ENCODE data around the gene ADH1A.
"Not testable (repeated sequence)": the region's sequence is repeated elsewhere in the genome, so short reads cannot be mapped to it uniquely, and the experiment has no call there.

ADH1A gene

DNA sequence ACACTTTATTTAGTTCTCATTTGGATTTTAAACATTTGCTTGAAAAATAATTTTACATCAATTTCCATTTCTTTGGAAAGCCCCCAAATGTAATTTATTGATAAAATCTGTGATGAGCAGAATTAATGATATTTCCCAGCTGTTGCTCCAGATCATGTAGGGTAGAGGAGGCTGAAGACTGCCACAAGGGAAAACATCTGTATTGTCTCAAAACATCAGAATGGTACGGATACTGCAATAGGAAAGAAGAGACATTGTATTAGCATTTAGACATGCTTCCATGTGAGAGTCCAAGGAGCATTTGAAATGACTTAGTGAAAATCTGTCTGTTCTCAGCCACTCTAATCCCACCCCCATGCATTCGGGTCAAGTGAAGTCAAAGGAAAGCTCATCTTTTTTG lies 14.4 kb downstream of the ADH1A start:
- no peak for DNase-seq

DNA sequence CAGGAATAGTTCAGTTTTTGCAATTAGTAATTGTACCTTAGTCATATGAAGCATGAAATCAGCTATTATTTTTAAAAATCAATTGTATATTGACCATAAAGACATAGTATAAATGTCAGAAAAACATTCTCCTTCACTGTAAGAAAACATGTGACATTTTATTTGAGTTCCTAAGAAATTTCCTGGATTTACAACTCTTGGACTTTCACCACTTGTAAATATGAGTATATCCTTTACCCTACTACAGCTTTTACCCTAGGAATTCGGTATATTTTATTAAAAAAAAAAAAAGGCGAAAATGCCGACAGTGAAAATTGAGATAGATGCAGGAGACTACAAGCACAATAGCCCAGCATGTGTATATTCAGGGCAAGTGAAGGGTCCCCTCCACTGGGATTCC lies 14.9 kb downstream of the ADH1A start:
- no peak for DNase-seq

- DNase-seq, result no peak
Observed at GRCh38 chr4:99275050-99275449, 15.7 kb downstream of the ADH1A start.

GRCh38 chr4:99273704-99274103 lies 17.1 kb downstream of the ADH1A start:
- DNase-seq, result no peak

DNA sequence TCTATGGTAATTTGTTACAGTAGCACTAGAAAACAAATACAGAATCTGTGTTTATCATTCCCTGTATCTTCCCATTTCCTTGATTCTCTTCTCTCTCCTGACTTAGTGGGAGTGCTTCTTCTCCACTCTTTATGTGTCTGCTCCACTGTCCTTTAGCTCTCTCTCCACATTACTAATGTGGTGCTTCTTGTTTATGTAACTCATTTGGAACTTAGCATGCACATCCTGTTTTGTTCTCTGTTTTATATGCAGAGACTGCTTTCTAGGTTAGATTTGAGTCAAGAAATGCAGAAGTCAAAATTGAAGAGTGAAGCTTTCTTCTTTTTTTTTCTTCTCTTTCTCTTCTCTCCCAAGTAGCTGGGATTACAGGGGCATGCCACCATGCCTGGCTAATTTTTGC lies 25.9 kb downstream of the ADH1A start:
- DNase-seq, result no peak

DNA sequence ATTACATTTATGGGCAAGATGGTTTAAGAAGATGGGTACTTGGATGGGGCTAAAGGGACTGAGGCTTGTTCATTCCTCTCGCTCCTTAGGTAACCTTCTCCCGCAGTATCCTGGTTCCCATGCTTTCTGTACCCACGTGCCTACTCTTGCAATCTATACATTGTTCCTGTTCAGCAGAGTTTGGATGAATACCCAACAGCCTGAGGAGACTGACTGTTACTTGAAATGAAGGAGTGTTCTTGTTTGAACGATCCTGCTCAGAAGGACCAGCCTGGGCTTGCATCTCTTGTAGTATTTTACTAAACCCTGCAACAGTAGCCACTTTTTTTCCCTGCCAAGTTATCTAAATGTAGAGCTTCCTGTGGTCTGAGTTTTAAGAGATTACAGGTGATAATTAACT lies 38.0 kb downstream of the ADH1A start:
- DNase-seq, result no peak

- no peak for DNase-seq
Observed at GRCh38 chr4:99248714-99249113, 42.1 kb downstream of the ADH1A start.

DNA sequence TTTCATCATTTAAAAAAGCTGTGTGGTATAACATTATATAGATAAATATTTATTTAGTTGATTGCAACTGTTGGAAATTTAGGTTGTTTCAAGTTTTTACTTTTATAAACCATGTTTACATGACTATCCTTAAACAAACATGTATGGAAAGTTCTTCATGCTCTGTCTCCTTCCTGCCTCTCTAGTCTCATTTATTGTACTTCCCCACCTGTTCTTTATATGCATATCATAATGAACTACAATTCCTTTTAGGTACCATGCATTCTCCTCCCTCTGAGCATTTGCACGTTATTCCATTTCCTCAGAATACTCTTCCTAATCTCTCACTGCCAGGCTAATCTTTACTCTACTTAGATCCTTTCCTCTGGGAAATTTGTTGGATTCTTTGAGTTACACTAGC lies 54.8 kb downstream of the ADH1A start:
- DNase-seq, result no peak

DNA sequence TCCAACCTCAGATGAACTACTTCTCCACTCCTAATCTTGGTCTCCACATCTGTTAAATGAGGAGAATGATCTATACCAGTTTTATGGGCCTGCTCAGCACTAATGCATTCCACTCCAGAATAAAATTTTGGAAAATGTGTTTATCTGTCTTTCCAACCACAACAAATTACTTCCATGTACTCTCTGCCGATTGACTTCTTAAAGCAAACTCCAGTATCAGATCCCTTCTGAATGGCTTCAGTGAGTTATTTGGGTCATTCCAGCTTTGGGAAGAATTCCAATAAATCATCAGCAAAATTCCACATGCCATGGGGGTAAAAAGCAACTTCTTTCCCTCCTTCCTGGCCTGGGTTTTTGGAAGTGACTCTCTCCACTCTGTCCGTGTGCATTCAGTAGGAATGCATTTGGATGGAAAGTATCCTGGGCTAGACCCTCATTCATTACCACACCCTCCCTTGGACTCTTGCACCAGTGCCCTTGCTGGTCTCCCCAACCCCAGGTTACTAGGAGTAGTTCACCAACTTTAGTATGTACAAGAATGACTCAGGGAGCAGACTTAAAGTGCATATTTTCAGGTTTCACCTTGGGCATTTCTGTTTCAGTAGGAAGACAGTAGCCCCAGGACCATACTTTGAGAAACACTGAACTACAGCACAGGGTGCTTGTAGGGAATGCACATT lies 56.3 kb downstream of the ADH1A start:
- no peak for DNase-seq

- not testable (repeated sequence) for DNase-seq
Observed at GRCh38 chr4:99233397-99233796, 57.4 kb downstream of the ADH1A start.

DNA sequence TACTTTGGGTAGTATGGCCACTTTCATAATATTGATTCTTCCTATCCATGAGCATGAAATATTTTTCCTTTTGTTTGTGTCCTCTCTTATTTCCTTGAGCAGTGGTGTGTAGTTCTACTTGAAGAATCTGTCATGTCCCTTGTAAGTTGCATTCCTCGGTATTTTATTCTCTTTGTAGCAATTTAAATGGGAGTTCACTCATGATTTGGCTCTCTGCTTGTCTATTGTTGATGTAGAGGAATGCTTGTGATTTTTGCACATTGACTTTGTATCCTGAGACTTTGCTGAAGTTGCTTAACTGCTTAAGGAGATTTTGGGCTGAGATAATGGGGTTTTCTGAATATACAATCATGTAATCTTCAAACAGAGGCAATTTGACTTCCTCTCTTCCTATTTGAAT lies 62.1 kb downstream of the ADH1A start:
- DNase-seq, result not testable (repeated sequence)

GRCh38 chr4:99227646-99228045 lies 63.1 kb downstream of the ADH1A start:
- DNase-seq, result not testable (repeated sequence)
